Esophagus (tissue), 2 donors: Measurements from ENCODE around the gene FNDC10. TPM values are rescaled to one million over a fixed set of nuclear protein-coding genes. Genes with fewer than 3 reads are reported as not detected.
"Not testable (repeated sequence)": the region's sequence is repeated elsewhere in the genome, so short reads cannot be mapped to it uniquely, and the experiment has no call there.

ENCODE experiments used
- H3K27ac ChIP-seq, 2 donors: one replicate each; pipeline ENCODE4 v1.5.1; 2013; ENCODE audit warnings: low read depth in 2 of 2, mild to moderate bottlenecking in 2 of 2, inconsistent platforms in 1 of 2, low read length in 1 of 2, moderate library complexity in 1 of 2
- H3K27me3 ChIP-seq, 2 donors: one replicate each; pipeline ENCODE4 v1.6.1; 2013; ENCODE audit warnings: low read length in 2 of 2, control low read depth in 1 of 2, mild to moderate bottlenecking in 1 of 2; ENCODE audit not compliant: insufficient read depth in 2 of 2, control insufficient read depth in 1 of 2
- H3K36me3 ChIP-seq, 2 donors: one replicate each; pipeline ENCODE4 v1.6.1; 2013; ENCODE audit warnings: low read length in 1 of 2; ENCODE audit not compliant: control insufficient read depth in 2 of 2, insufficient read depth in 2 of 2
- H3K4me1 ChIP-seq, 2 donors: one replicate each; pipeline ENCODE4 v1.6.1; 2013; ENCODE audit warnings: low read length in 1 of 2; ENCODE audit not compliant: control insufficient read depth in 2 of 2, insufficient read depth in 2 of 2
- H3K4me3 ChIP-seq, 2 donors: one replicate each; pipeline ENCODE4 v1.5.1; 2013; ENCODE audit warnings: low read length in 2 of 2, mild to moderate bottlenecking in 2 of 2, low read depth in 1 of 2, moderate library complexity in 1 of 2
- H3K9me3 ChIP-seq, 2 donors: one replicate each; pipeline ENCODE4 v1.6.1; 2013; ENCODE audit warnings: mild to moderate bottlenecking in 2 of 2, low read depth in 1 of 2, low read length in 1 of 2, moderate library complexity in 1 of 2; ENCODE audit not compliant: control insufficient read depth in 2 of 2, insufficient read depth in 1 of 2
- WGBS, 2 donors: extraction: QIAGEN DNeasy Blood & Tissue Kit; methylation state at CpG; one replicate each; pipeline ENCODE4 v1.1.7; 2013; 5-methylcytosine and 5-hydroxymethylcytosine counted together
- polyA plus RNA-seq, 2 donors: library from polyadenylated mRNA; stranded (reverse); fragments of 200-250 nt; gene quantifications; one replicate each; pipeline ENCODE4 v1.2.3, GENCODE V29; 2013
- donor health status: healthy with polysubstance abuse.
- donor health status: Bipolar disorder and iron deficiency.

The FNDC10 gene
- polyA plus RNA-seq, 2 donors = 7.5 to 8.3 TPM

GRCh38 chr1:1558591-1558990 is 41.3 kb downstream of the FNDC10 start:
- Histone ChIP-seq H3K27ac (peak overlapping the region; percentile 55 to 79), H3K9me3 (no peaks in the 10 kb centered on the region), H3K4me3 (no peak overlapping the region), H3K27me3 (no peaks in the 10 kb centered on the region), H3K4me1 (peaks cover 0 to 14% of the 10 kb centered on the region in 2 donors), H3K36me3 (peaks cover 7 to 20% of the 10 kb centered on the region in 2 donors)
- WGBS, 2 donors = 68 to 74% methylated on average over 4 of the region's 4 CpGs

GRCh38 chr1:1557688-1558087 is 42.2 kb downstream of the FNDC10 start:
- H3K27me3 ChIP-seq, H3K9me3 ChIP-seq, H3K27ac ChIP-seq, H3K4me3 ChIP-seq: not testable (repeated sequence)
- Histone ChIP-seq H3K36me3 (peaks cover 5 to 18% of the 10 kb centered on the region in 2 donors), H3K4me1 (peaks cover 0 to 14% of the 10 kb centered on the region in 2 donors)
- WGBS, 2 donors = 93 to 98% methylated on average over 7 of the region's 7 CpGs

GRCh38 chr1:1556961-1557360 is 43.0 kb downstream of the FNDC10 start:
- H3K36me3 ChIP-seq = peaks cover 0 to 14% of the 10 kb centered on the region in 2 donors
- 76 to 79% methylated on average over 11 of the region's 11 CpGs for WGBS, 2 donors
- not testable (repeated sequence) for H3K9me3 ChIP-seq, H3K27me3 ChIP-seq, H3K4me3 ChIP-seq
- H3K4me1 ChIP-seq = peaks cover 0 to 14% of the 10 kb centered on the region in 2 donors
- H3K27ac ChIP-seq = peak overlapping the region; percentile 27 to 72

GRCh38 chr1:1556505-1556904 is 43.4 kb downstream of the FNDC10 start:
- Histone ChIP-seq H3K27me3 (no peaks in the 10 kb centered on the region), H3K9me3 (no peaks in the 10 kb centered on the region), H3K36me3 (peaks cover 0 to 10% of the 10 kb centered on the region in 2 donors), H3K4me1 (peaks cover 0 to 14% of the 10 kb centered on the region in 2 donors), H3K27ac (peak overlapping the region; percentile 27 to 72), H3K4me3 (no peak overlapping the region)
- 86 to 89% methylated on average over 6 of the region's 6 CpGs for WGBS, 2 donors

GRCh38 chr1:1554926-1555915 is 44.7 kb downstream of the FNDC10 start:
- Histone ChIP-seq H3K36me3 (peaks cover 0 to 7% of the 10 kb centered on the region in 2 donors), H3K4me3 (no peak overlapping the region), H3K27ac (peak overlapping the region; percentile 14 to 81), H3K27me3 (no peaks in the 10 kb centered on the region), H3K4me1 (peaks cover 0 to 14% of the 10 kb centered on the region in 2 donors), H3K9me3 (no peaks in the 10 kb centered on the region)
- 66 to 73% methylated on average over 31 of the region's 31 CpGs for WGBS, 2 donors

GRCh38 chr1:1554550-1554925 is 45.4 kb downstream of the FNDC10 start:
- 64 to 65% methylated on average over 13 of the region's 13 CpGs for WGBS, 2 donors
- H3K9me3 ChIP-seq = no peaks in the 10 kb centered on the region
- H3K27ac ChIP-seq = peak overlapping the region; percentile 14 to 81

GRCh38 chr1:1553821-1554494 is 46.0 kb downstream of the FNDC10 start:
- Histone ChIP-seq H3K4me3 (no peak overlapping the region), H3K27ac (peak overlapping the region in 1 of 2 donors; percentile 81), H3K27me3 (no peaks in the 10 kb centered on the region), H3K36me3 (peaks cover 0 to 7% of the 10 kb centered on the region in 2 donors), H3K4me1 (peaks cover 0 to 14% of the 10 kb centered on the region in 2 donors), H3K9me3 (no peaks in the 10 kb centered on the region)
- WGBS, 2 donors = 87 to 89% methylated on average over 35 of the region's 35 CpGs

More at GRCh38 chr1:1554550-1554925, 45.4 kb downstream of the FNDC10 start:
- Histone ChIP-seq H3K36me3 (peaks cover 0 to 7% of the 10 kb centered on the region in 2 donors), H3K4me3 (no peak overlapping the region), H3K27me3 (no peaks in the 10 kb centered on the region), H3K4me1 (peaks cover 0 to 14% of the 10 kb centered on the region in 2 donors)

- Histone ChIP-seq H3K27me3 (no peaks in the 10 kb centered on the region), H3K4me1 (peaks cover 0 to 14% of the 10 kb centered on the region in 2 donors), H3K4me3 (no peak overlapping the region), H3K9me3 (no peaks in the 10 kb centered on the region), H3K36me3 (peaks cover 0 to 11% of the 10 kb centered on the region in 2 donors), H3K27ac (no peak overlapping the region)
- 74 to 85% methylated on average over 10 of the region's 10 CpGs for WGBS, 2 donors
Measured at GRCh38 chr1:1552263-1552639, 47.7 kb downstream of the FNDC10 start.

- Histone ChIP-seq H3K9me3 (no peaks in the 10 kb centered on the region), H3K27me3 (no peaks in the 10 kb centered on the region), H3K36me3 (peaks cover 0 to 11% of the 10 kb centered on the region in 2 donors), H3K4me3 (no peak overlapping the region), H3K4me1 (peaks cover 0 to 14% of the 10 kb centered on the region in 2 donors), H3K27ac (no peak overlapping the region)
- WGBS, 2 donors = 82 to 88% methylated on average over 33 of the region's 33 CpGs
Measured at GRCh38 chr1:1551524-1552262, 48.2 kb downstream of the FNDC10 start.
